Stimulated activated CD4-positive, alpha-beta T cell treated with anti-CD3 and anti-CD28 coated beads, Interleukin-2, amount 100 ng/mL, for 48 hours (primary cell): ENCODE measurements around the gene B3GAT2.
A peak's percentile ranks its signal among the peaks of the same experiment; 100 is the strongest.
"Not testable (repeated sequence)": the region's sequence is repeated elsewhere in the genome, so short reads cannot be mapped to it uniquely, and the experiment has no call there.

Experiments used
- DNase-seq, 2 donors: peaks; one replicate each; pipeline ENCODE4 v3.0.0-alpha.2; 2020

B3GAT2 gene

DNA sequence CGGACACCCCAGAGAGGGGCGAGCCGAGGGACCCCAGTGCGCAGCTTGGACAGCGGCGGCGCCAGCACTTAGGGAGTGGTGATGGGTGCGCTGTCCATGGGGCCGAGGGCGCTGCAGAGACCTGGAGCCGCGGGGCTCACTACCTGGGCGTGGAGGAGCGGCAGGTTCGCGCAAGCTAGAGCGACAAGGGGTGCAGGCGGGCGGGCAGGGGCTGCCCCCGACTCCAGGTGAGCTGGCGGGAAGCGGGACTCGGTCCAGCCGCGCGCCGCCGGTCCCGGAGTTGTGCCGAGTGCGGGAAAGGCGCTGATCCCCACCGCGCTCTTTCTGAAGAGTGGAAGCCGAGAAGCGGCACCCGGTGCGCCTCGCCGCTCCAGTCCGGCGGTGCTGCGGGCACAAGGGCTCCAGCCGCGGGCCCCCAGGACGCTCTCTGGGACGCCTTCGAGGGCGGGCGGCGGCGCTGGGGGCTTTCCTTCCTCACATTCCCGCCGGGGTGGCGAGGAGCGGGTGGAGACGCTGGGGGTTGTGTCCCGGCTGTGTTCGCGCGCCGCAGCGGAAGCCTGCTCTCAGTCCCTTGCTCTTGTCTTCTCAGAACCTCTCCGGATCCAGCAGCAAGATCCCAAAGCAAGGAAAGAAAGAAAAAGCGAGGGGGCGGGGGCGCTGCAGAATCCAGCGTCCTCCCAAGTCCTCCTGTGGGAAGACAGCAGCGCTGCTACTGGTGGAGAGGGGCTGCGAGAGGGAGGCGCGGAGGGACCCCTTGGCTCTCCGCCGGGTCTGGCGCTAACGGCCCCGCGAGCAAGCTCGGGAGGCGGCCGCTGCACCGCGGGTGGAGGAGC lies at the start of gene B3GAT2:
TSS of gene B3GAT2 (minus strand) at position 610 of the 833 bp plus-strand sequence. CDS start 631 bp downstream, outside the sequence.
- no peak for DNase-seq

GRCh38 chr6:70998148-70998547 lies 41.3 kb upstream of the B3GAT2 start:
- no peak for DNase-seq

GRCh38 chr6:70997379-70997778 lies 40.5 kb upstream of the B3GAT2 start:
- no peak for DNase-seq

DNA sequence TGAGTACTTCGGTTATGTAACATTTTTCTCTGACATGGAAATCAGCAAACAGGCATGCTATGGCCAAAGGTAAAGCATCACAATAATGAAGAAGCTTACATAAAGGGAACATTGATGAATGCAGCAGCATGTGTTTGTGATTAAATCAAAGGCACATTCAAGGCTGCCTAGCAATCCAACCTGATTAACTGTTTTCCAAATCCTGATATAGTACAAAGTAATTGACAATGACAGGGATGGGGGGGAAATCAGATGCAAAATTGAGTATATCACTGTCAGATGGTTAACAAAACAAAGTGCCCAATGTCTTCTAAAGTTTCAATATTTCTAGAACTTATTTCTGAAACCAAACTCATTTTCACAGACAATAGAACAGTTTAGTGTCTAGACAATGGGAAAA lies 39.2 kb upstream of the B3GAT2 start:
- no peak for DNase-seq

DNA sequence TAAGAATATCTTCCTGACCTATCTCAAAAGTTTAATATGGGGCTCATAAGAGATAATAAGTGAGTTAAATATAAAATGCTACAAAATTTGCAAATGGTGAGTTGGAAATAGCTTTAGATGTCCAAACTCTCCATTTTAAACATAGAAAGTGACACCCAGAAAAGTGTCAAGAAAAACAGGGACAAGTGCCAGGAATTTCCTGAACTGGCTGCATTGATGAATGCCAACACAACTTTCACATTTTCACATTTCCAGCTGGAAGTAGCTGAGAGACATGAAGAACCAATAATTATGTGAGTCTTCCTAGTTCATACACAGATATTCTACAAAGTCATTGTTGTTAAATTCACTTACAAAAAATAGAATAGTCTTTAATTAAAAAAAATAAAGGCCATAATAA lies 38.6 kb upstream of the B3GAT2 start:
- no peak for DNase-seq

GRCh38 chr6:70991253-70991652 lies 34.4 kb upstream of the B3GAT2 start:
- DNase-seq = no peak

DNA sequence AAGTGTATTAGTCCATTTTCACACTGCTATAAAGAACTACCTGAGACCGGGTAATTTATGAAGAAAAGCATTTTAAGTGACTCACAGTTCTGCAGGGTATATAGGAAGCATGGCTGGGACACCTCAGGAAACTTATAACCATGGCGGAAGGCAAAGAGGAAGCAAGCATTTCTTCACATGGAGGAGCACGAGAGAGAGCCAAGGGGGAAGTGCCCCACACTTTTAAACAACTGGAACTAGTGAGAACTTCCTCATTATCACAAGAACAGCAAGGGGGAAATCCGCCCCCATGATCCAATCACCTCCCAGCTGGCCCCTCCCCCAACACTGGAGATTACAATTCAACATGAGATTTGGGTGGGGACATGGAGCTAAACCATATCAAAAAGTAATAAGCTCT lies 28.3 kb upstream of the B3GAT2 start:
- no peak for DNase-seq

DNA sequence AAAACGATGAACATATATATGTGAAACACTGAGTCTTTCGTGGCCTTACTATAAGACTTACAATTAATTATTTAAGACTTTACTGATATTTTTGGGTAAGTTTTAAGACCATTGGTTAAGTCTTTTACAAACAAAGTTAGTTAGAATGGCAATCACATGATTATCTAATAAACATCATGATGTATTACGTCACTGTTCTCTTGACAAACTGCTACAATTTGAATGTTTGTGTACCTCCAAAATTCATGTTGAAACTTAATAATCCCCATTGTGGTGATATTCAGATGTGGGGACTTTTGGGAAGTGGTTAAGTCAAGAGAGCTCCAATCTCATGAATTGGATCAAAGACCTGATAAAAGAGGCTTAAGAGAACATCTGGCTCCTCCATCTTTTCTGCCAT lies 25.9 kb upstream of the B3GAT2 start:
- DNase-seq = no peak

GRCh38 chr6:70980727-70981126 lies 23.9 kb upstream of the B3GAT2 start:
- DNase-seq = no peak

DNA sequence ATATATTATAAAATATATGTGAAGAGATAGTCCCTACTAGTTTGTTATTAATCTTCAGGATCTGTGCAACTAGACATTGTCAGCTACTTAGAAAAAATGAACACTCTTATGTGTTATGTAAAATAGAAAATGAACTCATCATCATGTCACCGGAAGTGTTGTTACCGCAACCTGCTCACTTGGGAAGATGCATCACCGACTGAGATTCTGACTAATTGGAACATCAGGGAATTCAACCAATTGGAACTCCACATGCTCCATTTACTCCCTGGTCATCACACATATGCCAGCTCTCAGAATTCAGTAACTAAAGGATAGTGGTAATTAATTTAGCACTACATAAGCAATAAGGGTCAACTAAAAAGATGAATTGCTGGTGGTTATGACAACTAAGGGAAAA lies 16.7 kb upstream of the B3GAT2 start:
- no peak for DNase-seq

GRCh38 chr6:70967049-70967448 lies 10.2 kb upstream of the B3GAT2 start:
- no peak for DNase-seq

GRCh38 chr6:70957284-70957617 lies 391 bp upstream of the B3GAT2 start:
- no peak for DNase-seq

- no peak for DNase-seq
Observed at GRCh38 chr6:70956191-70956450, 739 bp downstream of the B3GAT2 start.

DNA sequence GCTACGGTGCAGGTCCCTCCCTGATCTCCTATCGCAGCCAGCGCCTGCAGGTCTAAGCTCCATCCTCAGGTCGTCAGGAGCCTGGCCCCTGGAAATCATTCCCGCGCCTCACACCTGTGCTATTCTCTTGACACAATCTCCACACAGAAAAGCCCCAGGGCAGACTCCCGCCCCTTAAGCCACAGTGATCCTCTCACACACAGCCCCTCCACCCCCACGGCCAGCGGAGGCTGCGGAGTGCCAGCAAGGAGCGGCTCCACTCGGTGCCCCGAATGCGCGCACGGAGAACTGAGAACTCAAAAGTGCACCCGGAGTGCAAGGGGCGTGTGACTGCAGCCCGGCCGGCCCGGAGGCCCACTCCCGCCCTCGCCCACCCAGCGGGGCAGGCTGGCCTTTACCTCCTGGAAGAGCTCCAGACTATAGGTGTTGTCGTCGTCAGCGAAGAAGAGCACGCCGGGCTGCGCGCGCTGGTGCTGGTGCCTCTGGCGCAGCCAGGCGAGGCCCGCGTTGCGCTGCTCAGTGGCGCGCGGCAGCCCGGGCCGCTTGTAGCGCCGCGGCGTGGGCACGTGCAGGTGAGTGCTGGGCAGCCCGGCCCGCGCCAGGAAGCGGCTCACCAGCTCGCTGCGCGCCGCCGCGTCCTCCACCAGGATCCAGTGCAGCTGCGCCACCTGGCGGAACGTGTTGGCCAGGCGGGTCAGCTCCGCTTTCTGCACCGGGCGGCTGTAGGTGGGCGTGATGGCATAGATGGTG lies 1.2 kb downstream of the B3GAT2 start:
- DNase-seq = peak; percentile 89 to 91

DNA sequence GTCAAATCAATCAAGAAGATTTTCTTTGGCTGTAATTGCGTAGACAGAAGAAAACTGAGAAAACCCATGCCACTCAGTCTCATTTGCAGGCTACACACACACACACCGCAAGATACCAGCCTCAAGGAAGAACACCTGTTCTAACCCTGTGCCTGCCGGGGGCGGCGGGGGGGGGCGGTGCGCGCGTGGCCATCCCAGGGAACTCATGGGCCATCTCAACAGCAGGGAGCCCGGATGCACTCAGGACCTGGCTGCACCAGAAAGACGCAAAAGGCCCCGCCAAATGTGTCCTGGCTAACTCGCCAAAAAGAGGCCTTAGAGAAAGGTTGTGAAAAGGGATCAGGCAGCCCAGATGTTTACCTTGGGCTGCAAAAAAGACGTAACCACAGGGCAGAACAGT lies 2.1 kb downstream of the B3GAT2 start:
- DNase-seq = no peak

DNA sequence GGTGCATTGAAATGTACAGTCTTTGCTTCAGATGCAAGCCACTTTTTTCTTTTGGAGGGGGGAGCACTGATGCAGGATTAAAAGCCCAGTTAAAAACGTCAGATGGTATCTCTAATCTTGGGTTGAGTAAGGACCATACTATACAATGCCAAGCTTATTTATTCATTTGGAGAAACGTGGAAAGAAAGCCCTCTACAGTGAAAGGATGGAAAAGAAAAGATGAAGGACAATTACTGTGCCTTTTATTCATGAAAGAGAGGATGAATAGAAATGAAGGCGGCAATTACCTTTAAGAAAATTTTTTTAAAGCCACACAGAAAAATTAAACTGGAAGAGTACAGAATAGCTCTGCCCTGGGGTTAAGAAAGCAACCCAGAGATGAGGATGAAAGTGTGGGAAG lies 2.7 kb downstream of the B3GAT2 start:
- DNase-seq = no peak

DNA sequence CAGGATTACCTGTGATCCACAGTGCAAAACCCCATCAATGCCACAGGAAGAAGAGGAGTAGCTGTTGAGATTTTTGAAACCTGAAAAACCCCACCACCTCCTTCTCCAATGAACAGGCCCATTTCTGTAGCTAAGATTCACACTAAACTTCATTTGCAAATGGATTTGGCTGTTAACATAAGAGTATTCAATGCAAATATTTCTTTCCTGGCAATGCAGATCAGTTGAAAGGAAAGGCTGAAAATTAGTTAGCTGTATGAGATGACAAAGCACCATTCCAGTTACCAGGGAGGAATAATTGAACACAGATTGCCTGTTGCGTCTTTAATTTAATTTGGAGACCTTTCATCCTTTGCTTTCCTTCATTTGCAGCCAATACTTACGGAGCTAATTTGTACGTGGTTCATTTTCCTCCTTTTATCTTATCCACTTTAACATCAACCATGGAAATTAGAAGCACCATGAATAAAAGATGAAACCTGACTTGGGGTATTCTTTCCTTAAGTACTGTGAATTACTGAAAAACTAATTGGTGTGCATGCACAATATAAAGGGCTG lies 4.2 kb downstream of the B3GAT2 start:
- DNase-seq = no peak

- DNase-seq = not testable (repeated sequence)
Observed at GRCh38 chr6:70944321-70944720, 12.5 kb downstream of the B3GAT2 start.

DNA sequence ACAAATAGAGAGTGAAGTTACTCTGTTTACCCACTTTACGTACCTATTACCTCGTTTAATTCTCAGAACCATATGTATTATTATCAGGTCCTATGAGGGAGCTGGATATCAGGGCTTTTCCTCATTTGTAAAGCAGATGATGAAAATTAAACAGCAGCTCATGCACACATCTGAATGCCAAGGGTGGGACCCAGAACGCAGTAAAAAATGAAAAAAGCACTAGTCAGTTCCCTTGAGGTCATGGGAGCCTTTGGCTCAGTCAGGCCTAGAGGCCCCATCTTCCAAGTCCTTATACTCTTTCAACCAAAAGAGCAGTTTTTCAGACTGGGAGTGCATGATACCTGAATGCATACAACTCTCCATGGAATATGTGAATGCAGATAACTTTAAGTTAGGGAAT lies 23.0 kb downstream of the B3GAT2 start:
- no peak for DNase-seq

GRCh38 chr6:70905742-70906141 lies 51.1 kb downstream of the B3GAT2 start:
- DNase-seq = no peak

GRCh38 chr6:70903665-70904452 lies 53.0 kb downstream of the B3GAT2 start:
- DNase-seq = no peak

DNA sequence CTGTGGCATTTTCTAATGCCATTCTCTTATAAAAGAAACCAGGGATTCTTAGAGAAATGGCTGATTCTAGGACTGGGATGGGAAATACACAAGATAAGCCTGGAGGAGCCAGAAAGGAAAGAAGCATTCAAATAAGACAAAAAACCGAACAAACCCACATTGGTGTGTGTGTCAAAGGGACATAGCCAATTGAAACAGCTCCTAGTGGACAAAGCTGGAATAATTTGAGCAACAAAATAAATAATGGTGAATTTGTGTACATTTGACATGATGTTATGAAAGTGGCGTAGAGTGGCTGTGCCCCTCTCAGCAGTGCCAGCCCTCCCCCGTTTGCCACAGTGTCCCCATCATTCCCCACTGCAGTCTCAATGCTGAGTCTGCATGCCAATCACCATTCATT lies 55.5 kb downstream of the B3GAT2 start:
- DNase-seq = no peak

DNA sequence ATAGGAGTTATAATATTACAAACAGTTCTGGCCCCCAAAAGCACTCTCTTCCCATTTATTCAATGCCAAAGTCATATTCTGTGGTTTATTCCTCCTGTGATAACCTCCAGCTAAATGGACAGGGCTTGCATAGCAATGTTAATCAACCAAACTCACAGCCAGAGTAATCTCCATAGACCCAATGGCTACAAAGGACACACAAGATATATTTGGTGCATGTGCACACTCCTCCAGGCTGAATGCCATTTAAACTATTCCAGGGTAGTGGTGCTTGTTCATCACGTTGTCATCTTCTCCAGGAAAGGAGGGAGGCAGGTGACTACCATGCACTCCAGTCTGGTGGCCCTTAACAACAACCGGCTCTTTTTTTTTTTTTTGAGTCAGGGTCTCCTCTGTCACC lies 56.8 kb downstream of the B3GAT2 start:
- no peak for DNase-seq

DNA sequence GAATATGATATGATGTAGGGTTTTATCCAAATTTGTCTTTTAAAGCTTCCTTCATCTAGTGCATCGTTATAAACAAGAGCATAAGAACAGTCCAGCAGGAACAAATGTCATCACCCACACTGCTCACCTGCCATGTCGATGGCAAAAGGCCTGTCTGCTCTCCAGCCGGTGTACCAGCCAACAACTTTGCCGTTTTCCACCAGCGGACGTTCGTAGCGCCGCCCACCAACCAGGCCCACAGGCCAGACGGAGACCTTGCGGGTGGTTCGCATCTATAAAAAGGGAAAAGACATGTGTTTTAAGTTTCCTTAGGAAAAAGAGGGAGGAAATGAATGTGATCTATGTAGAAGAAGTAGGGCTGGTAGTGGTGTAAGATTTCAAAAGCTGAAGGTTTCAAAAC lies 62.9 kb downstream of the B3GAT2 start:
- no peak for DNase-seq
